Measurements from ENCODE around the gene RNF220. TPM values are rescaled to one million over a fixed set of nuclear protein-coding genes. Genes with fewer than 3 reads are reported as not detected.
A peak's percentile ranks its signal among the peaks of the same experiment; 100 is the strongest.

The RNF220 gene
- total RNA-seq, 2 donors from 2014 or later: 85.4 to 124 TPM

DNA sequence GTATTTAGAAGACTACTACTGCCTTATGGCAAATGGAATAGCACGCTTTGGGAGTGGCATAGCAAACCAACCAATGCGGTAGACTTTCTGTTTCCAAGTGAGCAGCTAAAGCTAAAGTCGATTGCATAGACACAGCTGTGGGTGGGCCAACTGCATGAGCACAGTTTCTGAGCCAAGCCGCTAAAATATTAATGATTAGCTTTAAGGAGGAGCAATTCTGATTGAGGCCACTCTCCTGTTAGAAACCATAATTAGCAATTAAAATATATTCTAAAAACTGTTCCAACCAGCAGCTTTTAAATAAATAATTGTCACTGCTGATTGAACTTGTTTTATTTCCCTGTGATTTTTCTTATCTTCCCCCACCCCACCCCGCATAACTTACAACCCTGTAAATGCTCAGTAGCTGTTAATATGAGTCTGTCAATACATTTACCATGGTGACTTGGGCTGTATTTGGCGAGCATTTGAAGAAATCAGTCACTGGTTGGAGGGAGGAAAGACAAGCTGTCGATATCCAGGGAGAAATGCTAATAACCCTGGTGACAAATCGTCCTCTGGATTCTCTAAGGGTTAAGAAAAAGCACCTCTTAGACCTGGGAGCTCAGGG, 32.2 kb downstream of the RNF220 start:
- Histone ChIP-seq H3K9me3 (no peaks in the 10 kb centered on the region), H3K4me1 (no peaks in the 10 kb centered on the region), H3K36me3 (replicated peaks in 1 of 2; ENCODE audit: insufficient read depth in 1 of 2, low read depth in 2 of 2) (no peaks in the 10 kb centered on the region), H3K4me3 (no peak overlapping the region), H3K27me3 (no peaks in the 10 kb centered on the region), H3K27ac (no peak overlapping the region)
- intact Hi-C loops (cut with DNase I): no loop called here
- 41 to 42% methylated on average over 8 of the region's 8 CpGs for WGBS, 2 donors
- DNase-seq (peak in 2 of 4 donors; percentile 13), ATAC-seq (no peak)
- TF ChIP-seq POLR2A (IDR thresholded peaks at IDR 0.05) (no peak), CTCF (IDR thresholded peaks at IDR 0.05) (no peak)

DNA sequence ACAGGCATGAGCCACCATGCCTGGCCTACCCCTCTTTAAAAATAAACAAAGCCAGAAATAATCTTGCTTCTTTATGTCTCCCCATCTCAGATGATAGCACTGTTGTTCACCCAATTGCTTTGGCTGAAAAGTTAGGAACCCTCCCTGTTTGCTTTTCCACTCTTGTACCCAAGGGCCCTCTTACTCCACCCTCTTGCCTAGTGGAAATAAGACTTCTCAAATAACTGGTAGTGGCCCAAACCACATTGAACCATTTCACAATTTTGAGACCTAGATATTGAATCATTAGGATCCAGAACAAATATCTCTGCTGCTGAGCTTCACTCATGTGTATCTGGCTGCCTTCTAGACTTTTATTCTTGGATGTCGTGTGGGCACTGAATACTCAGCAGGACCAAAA, 37.7 kb downstream of the RNF220 start:
- no peaks in the 10 kb centered on the region for H3K27me3 ChIP-seq
- H3K4me3 ChIP-seq: no peak overlapping the region
- H3K9me3 ChIP-seq: no peaks in the 10 kb centered on the region
- WGBS, 2 donors: 83 to 100% methylated on average over 1 of the region's 1 CpG
- intact Hi-C loops (cut with DNase I): no loop called here
- H3K36me3 ChIP-seq (replicated peaks in 1 of 2; ENCODE audit: insufficient read depth in 1 of 2, low read depth in 2 of 2): no peaks in the 10 kb centered on the region
- ATAC-seq (no peak), DNase-seq (no peak)
- H3K27ac ChIP-seq: no peak overlapping the region
- H3K4me1 ChIP-seq: no peaks in the 10 kb centered on the region
- TF ChIP-seq POLR2A (IDR thresholded peaks at IDR 0.05) (no peak), CTCF (IDR thresholded peaks at IDR 0.05) (no peak)

DNA sequence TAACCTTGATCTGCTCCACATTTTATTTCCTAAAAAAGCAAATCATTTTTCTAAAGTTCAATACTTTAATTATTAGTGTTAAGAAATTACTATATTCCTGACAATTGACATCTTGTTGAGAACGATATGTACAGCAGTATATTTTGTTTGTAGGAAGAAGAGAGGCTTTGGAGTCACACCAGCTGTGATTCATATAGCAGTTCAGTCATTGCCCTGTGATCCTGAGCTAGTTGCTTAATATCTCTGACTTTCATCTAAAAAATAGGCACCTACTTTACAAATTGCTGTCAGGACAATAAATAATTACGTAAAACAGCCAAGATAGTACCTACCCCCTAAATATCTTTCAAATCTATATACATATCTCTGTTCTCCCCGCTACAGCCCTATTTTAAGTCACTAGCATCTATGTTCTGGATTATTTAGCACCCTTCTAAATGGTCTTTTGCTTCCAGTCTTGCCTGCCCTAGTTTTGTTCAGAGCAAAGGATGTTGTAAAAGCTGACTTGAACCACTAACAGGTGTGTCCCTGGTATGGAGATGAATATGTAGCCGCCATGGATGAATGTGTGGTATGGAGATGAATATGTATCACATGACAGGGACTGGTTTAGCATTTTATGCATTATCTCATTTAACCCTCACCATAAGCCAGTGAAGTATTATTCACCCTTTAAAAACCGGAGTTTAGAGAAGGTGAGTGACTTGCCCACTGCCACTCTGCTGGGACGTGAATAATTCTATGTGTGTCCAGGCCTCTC, 42.2 kb downstream of the RNF220 start:
- 85 to 87% methylated on average over 6 of the region's 6 CpGs for WGBS, 2 donors

DNA sequence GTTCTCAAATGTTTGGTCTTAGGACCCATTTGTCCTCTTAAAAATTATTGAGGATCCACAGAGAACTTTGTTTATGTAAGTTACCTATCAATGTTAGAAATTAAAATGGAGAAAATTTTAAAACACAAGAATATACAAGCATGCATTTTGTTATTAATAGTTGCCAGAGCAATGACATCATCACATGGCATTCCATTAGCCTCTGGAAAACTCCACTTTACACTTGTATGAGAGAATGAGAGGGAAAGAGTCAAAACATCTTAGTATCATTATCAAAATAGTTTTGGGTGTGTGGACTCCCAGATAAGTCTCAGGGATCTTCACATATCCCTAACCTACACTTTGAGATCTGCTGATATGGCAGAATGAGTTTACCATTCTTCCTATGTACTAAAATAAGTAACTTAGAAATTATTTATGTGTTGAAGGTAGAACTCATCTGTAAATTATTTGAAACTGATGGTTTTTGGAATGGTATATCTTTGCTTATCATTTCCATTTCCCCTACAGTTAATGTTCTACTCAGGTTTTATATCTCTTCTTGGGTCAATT, 48.8 kb downstream of the RNF220 start:
- no peak for TF ChIP-seq CTCF (IDR thresholded peaks at IDR 0.05)
- TF ChIP-seq POLR2A (IDR thresholded peaks at IDR 0.05): no peak
- H3K27me3 ChIP-seq: no peaks in the 10 kb centered on the region
- H3K36me3 ChIP-seq (replicated peaks in 1 of 2; ENCODE audit: insufficient read depth in 1 of 2, low read depth in 2 of 2): no peaks in the 10 kb centered on the region
- H3K4me1 ChIP-seq: no peaks in the 10 kb centered on the region
- no peak overlapping the region for H3K27ac ChIP-seq
- DNase-seq: no peak
- no peaks in the 10 kb centered on the region for H3K9me3 ChIP-seq
- no peak overlapping the region for H3K4me3 ChIP-seq
- intact Hi-C loops (cut with DNase I): no loop called here
- no peak for ATAC-seq

More for the DNA sequence above, 42.2 kb downstream of the RNF220 start:
- Histone ChIP-seq H3K4me3 (no peak overlapping the region), H3K27me3 (no peaks in the 10 kb centered on the region), H3K4me1 (no peaks in the 10 kb centered on the region), H3K27ac (no peak overlapping the region), H3K9me3 (no peaks in the 10 kb centered on the region), H3K36me3 (replicated peaks in 1 of 2; ENCODE audit: insufficient read depth in 1 of 2, low read depth in 2 of 2) (no peaks in the 10 kb centered on the region)
- ATAC-seq (no peak), DNase-seq (no peak)
- no peak for TF ChIP-seq POLR2A (IDR thresholded peaks at IDR 0.05)
- TF ChIP-seq CTCF (IDR thresholded peaks at IDR 0.05): no peak
- intact Hi-C loops (cut with DNase I): no loop called here

Data from body of pancreas (tissue), 4 donors.